ENCODE results near the gene BABAM2.

DNA sequence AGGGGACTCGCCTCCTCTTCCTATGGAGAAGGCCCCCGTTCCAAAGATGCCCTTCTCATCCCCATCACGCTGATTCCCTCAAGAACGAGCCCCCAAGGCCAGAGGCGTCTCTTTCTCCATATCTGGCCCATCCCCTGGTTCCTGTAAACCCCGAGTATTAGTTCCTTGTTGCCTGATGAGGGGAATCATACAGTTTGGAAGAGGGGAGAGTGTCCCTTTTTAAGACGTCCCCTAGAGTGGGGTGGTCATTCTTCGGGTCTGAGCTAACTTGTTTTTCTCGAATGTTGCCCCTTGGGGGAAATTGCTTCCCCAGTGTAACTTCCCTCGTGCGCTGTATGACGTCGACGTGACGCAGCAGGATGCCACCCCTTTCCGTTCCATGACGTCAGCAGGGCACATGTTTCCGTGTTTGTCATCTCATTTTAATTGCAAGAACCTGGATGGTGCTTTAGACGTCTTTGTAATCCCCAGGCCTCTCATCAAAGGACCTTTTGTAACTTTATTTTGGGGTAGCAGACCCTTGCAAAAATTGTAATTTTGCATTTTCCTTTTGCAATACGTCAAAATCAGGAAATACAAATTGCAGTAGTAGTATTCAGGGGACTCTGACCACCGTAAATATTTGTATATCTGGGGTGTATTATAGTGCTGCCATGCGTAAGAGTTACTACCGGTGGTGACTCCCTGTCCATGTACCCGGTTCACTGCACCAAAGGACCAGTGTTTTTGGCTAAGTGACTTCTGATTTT is 569 bp downstream of the BABAM2 start:
- TF ChIP-seq, protein P1, sequence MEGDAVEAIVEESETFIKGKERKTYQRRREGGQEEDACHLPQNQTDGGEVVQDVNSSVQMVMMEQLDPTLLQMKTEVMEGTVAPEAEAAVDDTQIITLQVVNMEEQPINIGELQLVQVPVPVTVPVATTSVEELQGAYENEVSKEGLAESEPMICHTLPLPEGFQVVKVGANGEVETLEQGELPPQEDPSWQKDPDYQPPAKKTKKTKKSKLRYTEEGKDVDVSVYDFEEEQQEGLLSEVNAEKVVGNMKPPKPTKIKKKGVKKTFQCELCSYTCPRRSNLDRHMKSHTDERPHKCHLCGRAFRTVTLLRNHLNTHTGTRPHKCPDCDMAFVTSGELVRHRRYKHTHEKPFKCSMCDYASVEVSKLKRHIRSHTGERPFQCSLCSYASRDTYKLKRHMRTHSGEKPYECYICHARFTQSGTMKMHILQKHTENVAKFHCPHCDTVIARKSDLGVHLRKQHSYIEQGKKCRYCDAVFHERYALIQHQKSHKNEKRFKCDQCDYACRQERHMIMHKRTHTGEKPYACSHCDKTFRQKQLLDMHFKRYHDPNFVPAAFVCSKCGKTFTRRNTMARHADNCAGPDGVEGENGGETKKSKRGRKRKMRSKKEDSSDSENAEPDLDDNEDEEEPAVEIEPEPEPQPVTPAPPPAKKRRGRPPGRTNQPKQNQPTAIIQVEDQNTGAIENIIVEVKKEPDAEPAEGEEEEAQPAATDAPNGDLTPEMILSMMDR (IDR thresholded peaks at IDR 0.05) = no peak
- peak in 2 of 4 donors; percentile 80 to 88 for TF ChIP-seq POLR2AphosphoS5 (IDR thresholded peaks at IDR 0.05)

Measured in sigmoid colon (tissue), 4 donors.